Astrocyte (in vitro differentiated cells and primary cell): Measurements from ENCODE around the gene MAFB. TPM values are rescaled to one million over a fixed set of nuclear protein-coding genes. Genes with fewer than 3 reads are reported as not detected.

Experiments used
- DNase-seq: peaks from one replicate; pipeline ENCODE4 v3.0.0-alpha.2; 2010; ENCODE audit warnings: low read depth
- FAIRE-seq: peaks from 2 replicates; lab custom pipeline; 2011; peaks lifted over from hg19 to GRCh38; lab: Jason Lieb, UNC
- H2AFZ ChIP-seq: 2 replicates; pipeline ENCODE4 v1.6.0; 2012; ENCODE audit warnings: low read depth, low read length, inconsistent platforms
- H3K27ac ChIP-seq: 2 replicates; pipeline ENCODE4 v1.5.1; 2011; ENCODE audit warnings: low read depth, low read length, inconsistent platforms
- H3K27me3 ChIP-seq: 2 replicates; pipeline ENCODE4 v1.6.0; 2011; ENCODE audit warnings: low read length, inconsistent platforms; ENCODE audit not compliant: insufficient read depth
- H3K36me3 ChIP-seq: 2 replicates; pipeline ENCODE4 v1.5.1; 2011; ENCODE audit warnings: low read length, inconsistent platforms; ENCODE audit not compliant: insufficient read depth
- H3K4me1 ChIP-seq: 2 replicates; pipeline ENCODE4 v1.5.1; 2011; ENCODE audit warnings: low read length, inconsistent platforms; ENCODE audit not compliant: insufficient read depth
- H3K4me2 ChIP-seq: 2 replicates; pipeline ENCODE4 v1.6.0; 2012; ENCODE audit warnings: low read length, inconsistent platforms
- H3K4me3 ChIP-seq: 2 replicates; pipeline ENCODE4 v1.5.1; 2011; ENCODE audit warnings: low read depth, mild to moderate bottlenecking, low read length, inconsistent platforms; ENCODE audit not compliant: insufficient read depth
- H3K79me2 ChIP-seq: 2 replicates; pipeline ENCODE4 v1.6.0; 2012; ENCODE audit warnings: mild to moderate bottlenecking, low read length, inconsistent platforms; ENCODE audit not compliant: insufficient read depth
- H3K9ac ChIP-seq: 2 replicates; pipeline ENCODE4 v1.6.0; 2012; ENCODE audit warnings: mild to moderate bottlenecking, low read length, inconsistent platforms
- H3K9me3 ChIP-seq: 2 replicates; pipeline ENCODE4 v1.5.1; 2012; ENCODE audit warnings: low read depth, mild to moderate bottlenecking, low read length, inconsistent platforms; ENCODE audit not compliant: insufficient read depth
- H4K20me1 ChIP-seq: 2 replicates; pipeline ENCODE4 v1.6.0; 2012; ENCODE audit warnings: low read length, inconsistent platforms; ENCODE audit not compliant: insufficient read depth
- H3K27ac Mint-ChIP-seq: one replicate; pipeline ENCODE4 v1.8.0; 2021; ENCODE audit warnings: mild to moderate bottlenecking, mixed read lengths; ENCODE audit not compliant: unreplicated experiment
- H3K27me3 Mint-ChIP-seq: one replicate; pipeline ENCODE4 v1.8.0; 2021; ENCODE audit warnings: low read depth, mixed read lengths; ENCODE audit not compliant: unreplicated experiment
- H3K36me3 Mint-ChIP-seq: one replicate; pipeline ENCODE4 v1.8.0; 2021; ENCODE audit warnings: low read depth, mixed read lengths; ENCODE audit not compliant: unreplicated experiment
- H3K4me1 Mint-ChIP-seq: one replicate; pipeline ENCODE4 v1.8.0; 2021; ENCODE audit warnings: low read depth, mixed read lengths; ENCODE audit not compliant: unreplicated experiment
- H3K4me3 Mint-ChIP-seq: one replicate; pipeline ENCODE4 v1.8.0; 2021; ENCODE audit warnings: mild to moderate bottlenecking, moderate library complexity, mixed read lengths; ENCODE audit not compliant: unreplicated experiment
- H3K9me3 Mint-ChIP-seq: one replicate; pipeline ENCODE4 v1.8.0; 2021; ENCODE audit warnings: mild to moderate bottlenecking, mixed read lengths; ENCODE audit not compliant: unreplicated experiment
- CTCF ChIP-seq: IDR thresholded peaks from 2 replicates; pipeline ENCODE4 v1.5.1; 2011; ENCODE audit warnings: low read depth, mild to moderate bottlenecking, inconsistent platforms, low read length, moderate library complexity; ENCODE audit not compliant: insufficient read depth
- EZH2 ChIP-seq: IDR thresholded peaks from 2 replicates; pipeline ENCODE4 v1.6.1; 2012; ENCODE audit warnings: mild to moderate bottlenecking, low read length, inconsistent platforms; ENCODE audit not compliant: insufficient read depth
- total RNA-seq: library from RNA; stranded (reverse); gene quantifications from 2 replicates; pipeline ENCODE4 v1.2.1, GENCODE V29; 2021

The MAFB gene
- total RNA-seq, 1 donor from 2014 or later = 2.9 TPM

- no peaks in the 10 kb centered on the region for H3K4me1 ChIP-seq
- H4K20me1 ChIP-seq = no peaks in the 10 kb centered on the region
- H3K36me3 ChIP-seq = no peaks in the 10 kb centered on the region
- no peaks in the 10 kb centered on the region for H3K79me2 ChIP-seq
- FAIRE-seq (no peak), DNase-seq (no peak)
- TF ChIP-seq CTCF = no peak
- no peak for TF ChIP-seq EZH2
- no peak overlapping the region for H2AFZ ChIP-seq
- H3K27ac ChIP-seq = no peak overlapping the region
- peaks cover 36% of the 10 kb centered on the region for H3K27me3 Mint-ChIP-seq
- no peaks in the 10 kb centered on the region for H3K36me3 Mint-ChIP-seq
- H3K9ac ChIP-seq = no peak overlapping the region
- no peak overlapping the region for H3K4me3 ChIP-seq
- H3K9me3 Mint-ChIP-seq = no peaks in the 10 kb centered on the region
- peaks cover 3% of the 10 kb centered on the region for H3K27me3 ChIP-seq
- H3K27ac Mint-ChIP-seq = no peak overlapping the region
- H3K4me2 ChIP-seq = no peak overlapping the region
- H3K4me1 Mint-ChIP-seq = peaks cover 3% of the 10 kb centered on the region
- H3K9me3 ChIP-seq = no peaks in the 10 kb centered on the region
- H3K4me3 Mint-ChIP-seq = no peak overlapping the region
These were observed 45.1 kb downstream of the MAFB start for GRCh38 chr20:40643891-40644290.

GRCh38 chr20:40641809-40642208, 47.2 kb downstream of the MAFB start:
- no peak for FAIRE-seq
- peaks cover 30% of the 10 kb centered on the region for H3K27me3 Mint-ChIP-seq

More at GRCh38 chr20:40641809-40642208, 47.2 kb downstream of the MAFB start:
- Mint-ChIP-seq H3K4me1 (peaks cover 3% of the 10 kb centered on the region), H3K36me3 (no peaks in the 10 kb centered on the region), H3K4me3 (no peak overlapping the region), H3K9me3 (peaks cover 4% of the 10 kb centered on the region), H3K27ac (no peak overlapping the region)
- Histone ChIP-seq H3K4me3 (no peak overlapping the region), H3K36me3 (no peaks in the 10 kb centered on the region), H3K27ac (no peak overlapping the region), H3K79me2 (no peaks in the 10 kb centered on the region), H2AFZ (no peak overlapping the region), H3K9ac (no peak overlapping the region), H3K4me1 (no peaks in the 10 kb centered on the region), H3K4me2 (no peak overlapping the region), H4K20me1 (no peaks in the 10 kb centered on the region), H3K27me3 (peaks cover 3% of the 10 kb centered on the region), H3K9me3 (no peaks in the 10 kb centered on the region)
- no peak for DNase-seq
- TF ChIP-seq EZH2 (no peak), CTCF (no peak)
